B cell (primary cell): ENCODE data around the gene ANKRD28. TPM values are rescaled to one million over a fixed set of nuclear protein-coding genes. Genes with fewer than 3 reads are reported as not detected.
"Not testable (repeated sequence)": the region's sequence is repeated elsewhere in the genome, so short reads cannot be mapped to it uniquely, and the experiment has no call there.

Experiments
- ATAC-seq: fragments of 200-7000 bp; cut with Tn5 transposase; one replicate; pipeline ENCODE4 v1.10.0; 2021; ENCODE audit warnings: low read depth, mild to moderate bottlenecking, moderate number of reproducible peaks, moderate library complexity
- CTCF ChIA-PET: fragments of 350-600 bp; sonication (Branson Sonifier 250); formaldehyde crosslinking; loops from one replicate; lab custom pipeline; 2021; ENCODE audit warnings: antibody characterized with exemption, inconsistent platforms; lab: Charles Lee
- POLR2A ChIA-PET: fragments of 350-600 bp; sonication (Branson Sonifier 250); formaldehyde crosslinking; loops from one replicate; lab custom pipeline; 2021; ENCODE audit warnings: antibody characterized with exemption; lab: Charles Lee
- DNase-seq: peaks from one replicate; pipeline ENCODE4 v3.0.0; 2013
- H2AFZ ChIP-seq: 2 replicates; pipeline ENCODE4 v1.6.1; 2012; ENCODE audit warnings: mild to moderate bottlenecking, low read depth, low read length; ENCODE audit not compliant: insufficient read depth, poor library complexity, severe bottlenecking
- H3K27ac ChIP-seq, 2 donors: 1 replicate in 1 of 2; 2 replicates in 1 of 2; pipeline ENCODE4 v1.5.1; 2012 to 2013; ENCODE audit warnings: low read length in 2 of 2, mild to moderate bottlenecking in 2 of 2, moderate library complexity in 1 of 2
- H3K27me3 ChIP-seq, 4 experiments: fragments of 200-600 bp in 1 of 4; sonication (generic) in 1 of 4; replicated peaks in 1 of 4; 1 replicate in 2 of 4; 2 replicates in 2 of 4; pipeline versions ENCODE4 v1.6.1 to v1.7.0; 2013 to 2016; ENCODE audit warnings: low read length in 3 of 4, mild to moderate bottlenecking in 2 of 4, mixed read lengths in 1 of 4, moderate library complexity in 1 of 4; ENCODE audit not compliant: insufficient read depth in 4 of 4, control insufficient read depth in 3 of 4; ENCODE audit errors: control extremely low read depth in 1 of 4
- H3K36me3 ChIP-seq, 2 experiments: replicated peaks in 1 of 2; 1 replicate in 1 of 2; 2 replicates in 1 of 2; pipeline versions ENCODE4 v1.6.1 to v1.7.1; 2013; ENCODE audit warnings: low read length in 1 of 2; ENCODE audit not compliant: insufficient read depth in 2 of 2, control insufficient read depth in 1 of 2; ENCODE audit errors: control extremely low read depth in 1 of 2, extremely low read depth in 1 of 2
- H3K4me1 ChIP-seq, 2 donors: fragments of 200-600 bp in 1 of 2; sonication (generic) in 1 of 2; 1 replicate in 1 of 2; 2 replicates in 1 of 2; pipeline versions ENCODE4 v1.5.1 to v1.6.1; 2013 to 2017; ENCODE audit warnings: low read length in 2 of 2; ENCODE audit not compliant: control insufficient read depth in 2 of 2, insufficient read depth in 2 of 2
- H3K4me2 ChIP-seq: replicated peaks from 2 replicates; pipeline ENCODE3; 2012; ENCODE audit warnings: mild to moderate bottlenecking, low read depth, low read length; ENCODE audit not compliant: poor library complexity, severe bottlenecking
- H3K4me3 ChIP-seq, 5 experiments: fragments of 200-600 bp in 1 of 5; sonication (generic) in 1 of 5; 1 replicate in 3 of 5; 2 replicates in 2 of 5; pipeline versions ENCODE4 v1.5.1 to v1.7.0; 2011 to 2016; ENCODE audit warnings: low read length in 4 of 5, mild to moderate bottlenecking in 4 of 5, low read depth in 2 of 5, control low read depth in 1 of 5, moderate library complexity in 1 of 5; ENCODE audit not compliant: insufficient read depth in 1 of 5; ENCODE audit errors: control extremely low read depth in 1 of 5, extremely low read depth in 1 of 5
- H3K79me2 ChIP-seq: fragments of 200-600 bp; sonication (generic); one replicate; pipeline ENCODE4 v1.6.0; 2016; ENCODE audit warnings: low read length; ENCODE audit not compliant: control insufficient read depth, insufficient read depth
- H3K9ac ChIP-seq: fragments of 200-600 bp; sonication (generic); 2 replicates; pipeline ENCODE4 v1.6.1; 2017; ENCODE audit warnings: mild to moderate bottlenecking, low read length, moderate library complexity
- H3K9me3 ChIP-seq, 3 donors: one replicate each; pipeline versions ENCODE4 v1.6.1 to v1.7.1; 2013; ENCODE audit warnings: low read length in 2 of 3; ENCODE audit not compliant: control insufficient read depth in 2 of 3, insufficient read depth in 1 of 3; ENCODE audit errors: control extremely low read depth in 1 of 3
- H4K20me1 ChIP-seq: 2 replicates; pipeline ENCODE4 v1.6.0; 2012; ENCODE audit warnings: mild to moderate bottlenecking, low read length; ENCODE audit not compliant: insufficient read depth, control insufficient read depth, poor library complexity, severe bottlenecking
- H3K27ac Mint-ChIP-seq: one replicate; pipeline ENCODE4 v1.8.0; 2021; ENCODE audit warnings: mixed read lengths
- H3K27me3 Mint-ChIP-seq: one replicate; pipeline ENCODE4 v1.8.0; 2021; ENCODE audit warnings: mixed read lengths
- H3K4me1 Mint-ChIP-seq: one replicate; pipeline ENCODE4 v1.8.0; 2021; ENCODE audit warnings: mixed read lengths
- H3K4me3 Mint-ChIP-seq: one replicate; pipeline ENCODE4 v1.8.0; 2021; ENCODE audit warnings: mixed read lengths
- H3K9me3 Mint-ChIP-seq: one replicate; pipeline ENCODE4 v1.8.0; 2022; ENCODE audit warnings: mixed read lengths; ENCODE audit not compliant: insufficient read depth
- CTCF ChIP-seq: fragments of 200-600 bp; IDR thresholded peaks from one replicate; pipeline ENCODE4 v1.8.0; 2022; ENCODE audit warnings: antibody characterized with exemption, mild to moderate bottlenecking
- EZH2 ChIP-seq: IDR thresholded peaks from 2 replicates; pipeline ENCODE4 v1.6.1; 2012; ENCODE audit warnings: borderline replicate concordance, low read depth, mild to moderate bottlenecking, moderate library complexity, low read length; ENCODE audit not compliant: insufficient read depth, poor library complexity, severe bottlenecking
- WGBS: methylation state at CpG from one replicate; pipeline ENCODE4 v1.1.5; 2013; ENCODE audit warnings: missing lambda C conversion rate; ENCODE audit not compliant: insufficient coverage; 5-methylcytosine and 5-hydroxymethylcytosine counted together
- intact Hi-C: fragments of 100-400 bp; cut with micrococcal nuclease; formaldehyde crosslinking; loops from one replicate; pipeline ENCODE4 v1.10.0; 2022
- polyA plus RNA-seq: library from polyadenylated mRNA; depleted of rRNA; stranded (reverse); fragments of >200 nt; gene quantifications from 2 replicates; pipeline ENCODE4 v1.2.3, GENCODE V29; 2012
- small RNA-seq: library from RNA; depleted of rRNA; stranded (forward); fragments of <200 nt; gene quantifications from one replicate; pipeline ENCODE3, GENCODE V24; 2012; ENCODE audit warnings: low replicate concordance, low read depth; ENCODE audit not compliant: insufficient read length
- total RNA-seq, 2 donors: library from RNA; stranded (reverse); fragments of 120-200 nt in 1 of 2; gene quantifications; 1 replicate in 1 of 2; 2 replicates in 1 of 2; pipeline versions ENCODE4 v1.2.3 to v1.2.4, GENCODE V29; 2013 to 2022

The ANKRD28 gene
- total and polyA plus RNA-seq, 2 donors (not counting 1 experiment from before 2014, with no cell fraction given) = 20.7 to 37.4 TPM

- no peak overlapping the region for H3K4me3 Mint-ChIP-seq
- ChIA-PET CTCF (no interaction called here), POLR2A (no interaction called here)
- Histone ChIP-seq H3K4me2 (no peak overlapping the region), H2AFZ (no peak overlapping the region), H3K9me3 (peaks cover 4 to 23% (median 9%) of the 10 kb centered on the region in 3 donors), H3K9ac (no peak overlapping the region), H3K27me3 (no peaks in the 10 kb centered on the region), H3K4me1 (peaks cover 0 to 4% of the 10 kb centered on the region in 2 donors), H3K27ac (no peak overlapping the region), H3K4me3 (no peak overlapping the region), H4K20me1 (no peaks in the 10 kb centered on the region), H3K79me2 (peaks cover 22% of the 10 kb centered on the region), H3K36me3 (peaks cover 0 to 1% of the 10 kb centered on the region in 2 experiments)
- H3K27me3 Mint-ChIP-seq = no peaks in the 10 kb centered on the region
- TF ChIP-seq EZH2 (no peak), CTCF (no peak)
- DNase-seq = no peak
- no peak for ATAC-seq
- peaks cover 4% of the 10 kb centered on the region for H3K4me1 Mint-ChIP-seq
- intact Hi-C loops = no loop called here
- peaks cover 21% of the 10 kb centered on the region for H3K9me3 Mint-ChIP-seq
- 86% methylated on average over 2 of the region's 4 CpGs for WGBS
- no peak overlapping the region for H3K27ac Mint-ChIP-seq
Measured at GRCh38 chr3:15623535-15624440, 174.0 kb downstream of the ANKRD28 start.

GRCh38 chr3:15619659-15620464, 177.9 kb downstream of the ANKRD28 start:
- H3K36me3 ChIP-seq, intact Hi-C loops, H3K27ac Mint-ChIP-seq, H3K27me3 Mint-ChIP-seq, H4K20me1 ChIP-seq, H3K4me2 ChIP-seq, POLR2A ChIA-PET, H3K4me1 Mint-ChIP-seq, H3K4me3 ChIP-seq, DNase-seq, H3K4me3 Mint-ChIP-seq, H3K4me1 ChIP-seq, H3K9ac ChIP-seq, CTCF ChIA-PET, H3K27me3 ChIP-seq, ATAC-seq, H2AFZ ChIP-seq, H3K27ac ChIP-seq: not testable (repeated sequence)
- WGBS = 96% methylated on average over 4 of the region's 8 CpGs
- peaks cover 21% of the 10 kb centered on the region for H3K9me3 Mint-ChIP-seq
- peaks cover 4 to 23% (median 13%) of the 10 kb centered on the region in 3 donors for H3K9me3 ChIP-seq
- H3K79me2 ChIP-seq = peaks cover 13% of the 10 kb centered on the region

Small RNA genes lying within 50 kb of the gene (small RNA-seq; reads per million reads assigned to genes)
- gene MIR3134 = not detected
- gene RN7SL4P = not detected

Other genes starting within 250 kb of the ANKRD28 start
- 38.7 and 38.9 TPM in 2 replicates for gene HACL1, start 196.4 kb downstream of the ANKRD28 start, total RNA-seq
- gene HACL1, start 196.4 kb downstream of the ANKRD28 start, polyA plus RNA-seq = 18.2 and 20.8 TPM in 2 replicates
- 21.9 and 25.3 TPM in 2 replicates for gene BTD, start 196.2 kb downstream of the ANKRD28 start, total RNA-seq
- 8.2 and 8.8 TPM in 2 replicates for gene BTD, start 196.2 kb downstream of the ANKRD28 start, polyA plus RNA-seq